HepG2 (cell line): ENCODE data around the gene OVCA2. TPM values are rescaled to one million over a fixed set of nuclear protein-coding genes. Genes with fewer than 3 reads are reported as not detected.
A peak's percentile ranks its signal among the peaks of the same experiment; 100 is the strongest.

Source experiments
- CBFB ChIP-seq: sonication (generic); formaldehyde crosslinking; IDR thresholded peaks from 2 replicates; pipeline ENCODE4 v1.4.0; 2020; ENCODE audit warnings: missing genetic modification reagents
- GTF3A ChIP-seq: sonication (generic); formaldehyde crosslinking; conservative IDR thresholded peaks from 2 replicates; pipeline ENCODE4 v1.4.0; 2020; ENCODE audit warnings: mild to moderate bottlenecking, missing genetic modification reagents
- KAT7 ChIP-seq: IDR thresholded peaks from 2 replicates; pipeline ENCODE4 v1.6.1; 2018; ENCODE audit warnings: borderline replicate concordance, missing compliant biosample characterization
- KDM6A ChIP-seq: IDR thresholded peaks from 2 replicates; pipeline ENCODE4 v1.6.1; 2016; ENCODE audit warnings: low read depth
- RBFOX2 ChIP-seq: fragments of 200-400 bp; formaldehyde crosslinking; IDR thresholded peaks from 2 replicates; pipeline ENCODE4 v1.6.1; 2017; ENCODE audit warnings: low read depth, mild to moderate bottlenecking, low read length
- SRSF1 ChIP-seq: fragments of 200-400 bp; formaldehyde crosslinking; optimal IDR thresholded peaks from 2 replicates; pipeline ENCODE3; 2017; ENCODE audit warnings: mild to moderate bottlenecking, low read depth, low read length, moderate library complexity
- ZNF205 ChIP-seq: IDR thresholded peaks from 2 replicates; pipeline ENCODE4 v1.6.1; 2018; ENCODE audit warnings: missing biosample characterization, missing genetic modification reagents
- ZNF274 ChIP-seq: sonication (generic); formaldehyde crosslinking; IDR thresholded peaks from 2 replicates; pipeline ENCODE4 v1.5.1; 2020; ENCODE audit warnings: mild to moderate bottlenecking, missing genetic modification reagents
- ZNF354B ChIP-seq: sonication (generic); formaldehyde crosslinking; IDR thresholded peaks from 2 replicates; pipeline ENCODE4 v1.8.0; 2022; ENCODE audit warnings: mild to moderate bottlenecking, missing genetic modification reagents
- ZNF501 ChIP-seq: sonication (generic); formaldehyde crosslinking; IDR thresholded peaks from 2 replicates; pipeline ENCODE4 v1.5.1; 2020; ENCODE audit warnings: mild to moderate bottlenecking, moderate library complexity, missing genetic modification reagents
- ZNF770 ChIP-seq: sonication (generic); formaldehyde crosslinking; IDR thresholded peaks from 2 replicates; pipeline ENCODE4 v1.5.0; 2020; ENCODE audit warnings: mild to moderate bottlenecking, missing genetic modification reagents
- ZNF777 ChIP-seq: sonication (generic); formaldehyde crosslinking; IDR thresholded peaks from 2 replicates; pipeline ENCODE4 v1.4.0; 2020; ENCODE audit warnings: missing genetic modification reagents
- ZSCAN22 ChIP-seq: sonication (generic); formaldehyde crosslinking; IDR thresholded peaks from 2 replicates; pipeline ENCODE4 v1.4.0; 2020; ENCODE audit warnings: mild to moderate bottlenecking, missing genetic modification reagents
- polyA plus RNA-seq, 8 experiments: library from polyadenylated mRNA; depleted of rRNA in 3 of 8; stranded (reverse) in 7 of 8; unstranded in 1 of 8; fragments of >200 nt; fragmentation: Illumina TruSeq in 4 of 8; extraction: Trizol in 4 of 8; gene quantifications; 2 replicates each; pipeline versions ENCODE4 v1.2.1 to v1.2.3, GENCODE V29; 2011 to 2016; ENCODE audit warnings: low read depth in 4 of 8, missing spikeins in 1 of 8, mixed read lengths in 1 of 8; ENCODE audit not compliant: insufficient read depth in 1 of 8
- total RNA-seq, 5 experiments: library from RNA; depleted of rRNA; stranded (reverse); fragments of >200 nt; fragmentation: Illumina TruSeq; extraction: Trizol; gene quantifications; 2 replicates each; pipeline ENCODE4 v1.2.3, GENCODE V29; 2016; ENCODE audit warnings: low read depth in 1 of 5
- TF ChIP-seq, protein P1 (sequence below): IDR thresholded peaks from 2 replicates; pipeline ENCODE4 v1.4.0; 2020; ENCODE audit warnings: mild to moderate bottlenecking, missing genetic modification reagents
- TF ChIP-seq, protein P2 (sequence below): sonication (generic); formaldehyde crosslinking; IDR thresholded peaks from 2 replicates; pipeline ENCODE4 v1.4.0; 2020; ENCODE audit warnings: missing genetic modification reagents, mild to moderate bottlenecking, borderline replicate concordance
- TF ChIP-seq, protein P3 (sequence below): sonication (generic); formaldehyde crosslinking; IDR thresholded peaks from 2 replicates; pipeline ENCODE4 v1.5.0; 2020; ENCODE audit warnings: mild to moderate bottlenecking, missing genetic modification reagents, borderline replicate concordance
- TF ChIP-seq, protein P4 (sequence below): sonication (generic); formaldehyde crosslinking; conservative IDR thresholded peaks from 2 replicates; pipeline ENCODE4 v1.8.1; 2023; ENCODE audit warnings: missing genetic modification reagents

The OVCA2 gene
- total and polyA plus RNA-seq, 2 of the 13 experiments (the other 11 are each of a cell fraction or from before 2014, with no cell fraction given): 23.7 to 28.2 TPM

- TF ChIP-seq, protein P1, sequence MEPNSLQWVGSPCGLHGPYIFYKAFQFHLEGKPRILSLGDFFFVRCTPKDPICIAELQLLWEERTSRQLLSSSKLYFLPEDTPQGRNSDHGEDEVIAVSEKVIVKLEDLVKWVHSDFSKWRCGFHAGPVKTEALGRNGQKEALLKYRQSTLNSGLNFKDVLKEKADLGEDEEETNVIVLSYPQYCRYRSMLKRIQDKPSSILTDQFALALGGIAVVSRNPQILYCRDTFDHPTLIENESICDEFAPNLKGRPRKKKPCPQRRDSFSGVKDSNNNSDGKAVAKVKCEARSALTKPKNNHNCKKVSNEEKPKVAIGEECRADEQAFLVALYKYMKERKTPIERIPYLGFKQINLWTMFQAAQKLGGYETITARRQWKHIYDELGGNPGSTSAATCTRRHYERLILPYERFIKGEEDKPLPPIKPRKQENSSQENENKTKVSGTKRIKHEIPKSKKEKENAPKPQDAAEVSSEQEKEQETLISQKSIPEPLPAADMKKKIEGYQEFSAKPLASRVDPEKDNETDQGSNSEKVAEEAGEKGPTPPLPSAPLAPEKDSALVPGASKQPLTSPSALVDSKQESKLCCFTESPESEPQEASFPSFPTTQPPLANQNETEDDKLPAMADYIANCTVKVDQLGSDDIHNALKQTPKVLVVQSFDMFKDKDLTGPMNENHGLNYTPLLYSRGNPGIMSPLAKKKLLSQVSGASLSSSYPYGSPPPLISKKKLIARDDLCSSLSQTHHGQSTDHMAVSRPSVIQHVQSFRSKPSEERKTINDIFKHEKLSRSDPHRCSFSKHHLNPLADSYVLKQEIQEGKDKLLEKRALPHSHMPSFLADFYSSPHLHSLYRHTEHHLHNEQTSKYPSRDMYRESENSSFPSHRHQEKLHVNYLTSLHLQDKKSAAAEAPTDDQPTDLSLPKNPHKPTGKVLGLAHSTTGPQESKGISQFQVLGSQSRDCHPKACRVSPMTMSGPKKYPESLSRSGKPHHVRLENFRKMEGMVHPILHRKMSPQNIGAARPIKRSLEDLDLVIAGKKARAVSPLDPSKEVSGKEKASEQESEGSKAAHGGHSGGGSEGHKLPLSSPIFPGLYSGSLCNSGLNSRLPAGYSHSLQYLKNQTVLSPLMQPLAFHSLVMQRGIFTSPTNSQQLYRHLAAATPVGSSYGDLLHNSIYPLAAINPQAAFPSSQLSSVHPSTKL (CRISPR knock-in tag): peak; percentile 25; the same call in 1 of the 2 replicates
- TF ChIP-seq ZNF770 (CRISPR knock-in tag) (peak; percentile 20; the same call in 1 of the 2 replicates), RBFOX2 (peak; percentile 43; the same call in 1 of the 2 replicates), ZNF205 (CRISPR knock-in tag) (0 out of 2 replicates have a peak, but pooled peaks have one; percentile 40), ZNF354B (peak; percentile 72; the same call in 1 of the 2 replicates), KDM6A (CRISPR knock-in tag) (no peak), ZNF777 (peak; percentile 68), CBFB (0 out of 2 replicates have a peak, but pooled peaks have one; percentile 43), ZSCAN22 (0 out of 2 replicates have a peak, but pooled peaks have one; percentile 40), ZNF501 (CRISPR knock-in tag) (peak; percentile 73), GTF3A (CRISPR knock-in tag) (0 out of 2 replicates have a peak, but pooled peaks have one; percentile 34), ZNF274 (CRISPR knock-in tag) (peak; percentile 11; the same call in 1 of the 2 replicates), KAT7 (0 out of 2 replicates have a peak, but pooled peaks have one; percentile 52), SRSF1 (peak; percentile 47)
- TF ChIP-seq, protein P2, sequence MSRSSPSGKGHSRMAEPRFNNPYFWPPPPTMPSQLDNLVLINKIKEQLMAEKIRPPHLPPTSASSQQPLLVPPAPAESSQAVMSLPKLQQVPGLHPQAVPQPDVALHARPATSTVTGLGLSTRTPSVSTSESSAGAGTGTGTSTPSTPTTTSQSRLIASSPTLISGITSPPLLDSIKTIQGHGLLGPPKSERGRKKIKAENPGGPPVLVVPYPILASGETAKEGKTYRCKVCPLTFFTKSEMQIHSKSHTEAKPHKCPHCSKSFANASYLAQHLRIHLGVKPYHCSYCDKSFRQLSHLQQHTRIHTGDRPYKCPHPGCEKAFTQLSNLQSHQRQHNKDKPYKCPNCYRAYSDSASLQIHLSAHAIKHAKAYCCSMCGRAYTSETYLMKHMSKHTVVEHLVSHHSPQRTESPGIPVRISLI: 0 out of 2 replicates have a peak, but pooled peaks have one; percentile 10
- TF ChIP-seq, protein P3, sequence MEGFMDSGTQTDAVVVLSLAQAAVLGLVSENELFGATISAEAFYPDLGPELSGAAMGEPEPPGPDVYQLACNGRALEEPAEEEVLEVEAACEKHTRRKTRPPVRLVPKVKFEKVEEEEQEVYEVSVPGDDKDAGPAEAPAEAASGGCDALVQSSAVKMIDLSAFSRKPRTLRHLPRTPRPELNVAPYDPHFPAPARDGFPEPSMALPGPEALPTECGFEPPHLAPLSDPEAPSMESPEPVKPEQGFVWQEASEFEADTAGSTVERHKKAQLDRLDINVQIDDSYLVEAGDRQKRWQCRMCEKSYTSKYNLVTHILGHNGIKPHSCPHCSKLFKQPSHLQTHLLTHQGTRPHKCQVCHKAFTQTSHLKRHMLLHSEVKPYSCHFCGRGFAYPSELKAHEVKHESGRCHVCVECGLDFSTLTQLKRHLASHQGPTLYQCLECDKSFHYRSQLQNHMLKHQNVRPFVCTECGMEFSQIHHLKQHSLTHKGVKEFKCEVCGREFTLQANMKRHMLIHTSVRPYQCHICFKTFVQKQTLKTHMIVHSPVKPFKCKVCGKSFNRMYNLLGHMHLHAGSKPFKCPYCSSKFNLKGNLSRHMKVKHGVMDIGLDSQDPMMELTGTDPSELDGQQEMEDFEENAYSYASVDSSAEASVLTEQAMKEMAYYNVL (CRISPR knock-in tag): 0 out of 2 replicates have a peak, but pooled peaks have one; percentile 3
- TF ChIP-seq, protein P4, sequence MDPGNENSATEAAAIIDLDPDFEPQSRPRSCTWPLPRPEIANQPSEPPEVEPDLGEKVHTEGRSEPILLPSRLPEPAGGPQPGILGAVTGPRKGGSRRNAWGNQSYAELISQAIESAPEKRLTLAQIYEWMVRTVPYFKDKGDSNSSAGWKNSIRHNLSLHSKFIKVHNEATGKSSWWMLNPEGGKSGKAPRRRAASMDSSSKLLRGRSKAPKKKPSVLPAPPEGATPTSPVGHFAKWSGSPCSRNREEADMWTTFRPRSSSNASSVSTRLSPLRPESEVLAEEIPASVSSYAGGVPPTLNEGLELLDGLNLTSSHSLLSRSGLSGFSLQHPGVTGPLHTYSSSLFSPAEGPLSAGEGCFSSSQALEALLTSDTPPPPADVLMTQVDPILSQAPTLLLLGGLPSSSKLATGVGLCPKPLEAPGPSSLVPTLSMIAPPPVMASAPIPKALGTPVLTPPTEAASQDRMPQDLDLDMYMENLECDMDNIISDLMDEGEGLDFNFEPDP (CRISPR knock-in tag): 0 out of 2 replicates have a peak, but pooled peaks have one; percentile 81
Measured at GRCh38 chr17:2054512-2055291, 12.9 kb downstream of the OVCA2 start, which contains the start of gene HIC1 (continued).
